HEK293 (cell line): ENCODE measurements around the gene CLCA1.

Experiments used
- CTCF ChIA-PET: fragments of 350-600 bp; formaldehyde crosslinking; extraction: SDS; loops from one replicate; lab custom pipeline; 2021; ENCODE audit warnings: antibody characterized with exemption; lab: Yijun Ruan, JAX
- POLR2A ChIA-PET: fragments of 300-600 bp; formaldehyde crosslinking; extraction: SDS; loops from one replicate; lab custom pipeline; 2020; ENCODE audit warnings: antibody characterized with exemption, inconsistent platforms; lab: Yijun Ruan, JAX
- H3K27ac ChIP-seq: fragments of 200-500 bp; sonication (Bioruptor generic); 2 replicates; pipeline ENCODE4 v1.5.1; 2014; ENCODE audit warnings: low read depth, low read length, control low read depth, inconsistent platforms; ENCODE audit errors: extremely low read depth
- H3K36me3 ChIP-seq, 2 experiments: fragments of 200-500 bp in 1 of 2; sonication (Bioruptor generic) in 1 of 2; 1 replicate in 1 of 2; 2 replicates in 1 of 2; pipeline ENCODE4 v1.5.1; 2014 to 2017; ENCODE audit warnings: inconsistent platforms in 2 of 2, low read length in 2 of 2; ENCODE audit not compliant: control insufficient read depth in 2 of 2, insufficient read depth in 1 of 2
- H3K4me1 ChIP-seq: fragments of 200-500 bp; sonication (Bioruptor generic); 2 replicates; pipeline ENCODE4 v1.5.1; 2014; ENCODE audit warnings: mild to moderate bottlenecking, low read length, inconsistent platforms; ENCODE audit not compliant: control insufficient read depth, insufficient read depth
- H3K4me3 ChIP-seq: 2 replicates; pipeline ENCODE4 v1.5.1; 2011; ENCODE audit warnings: low read depth, mild to moderate bottlenecking, control low read depth, low read length, moderate library complexity
- H3K9me3 ChIP-seq: fragments of 200-500 bp; sonication (Bioruptor generic); 2 replicates; pipeline ENCODE4 v1.5.1; 2014; ENCODE audit warnings: low read depth, low read length, inconsistent platforms; ENCODE audit not compliant: control insufficient read depth, insufficient read depth
- FEZF1 ChIP-seq: fragments of 450-650 bp; formaldehyde crosslinking; IDR thresholded peaks from 2 replicates; pipeline ENCODE4 v1.5.1; 2016; ENCODE audit warnings: missing biosample characterization, missing genetic modification characterization
- GLIS1 ChIP-seq: fragments of 450-650 bp; formaldehyde crosslinking; IDR thresholded peaks from 2 replicates; pipeline ENCODE4 v1.5.1; 2016; ENCODE audit warnings: missing biosample characterization, missing genetic modification characterization
- OVOL3 ChIP-seq: fragments of 450-650 bp; formaldehyde crosslinking; IDR thresholded peaks from 2 replicates; pipeline ENCODE4 v1.5.1; 2016; ENCODE audit warnings: missing biosample characterization, missing genetic modification characterization
- PRDM1 ChIP-seq: fragments of 450-650 bp; formaldehyde crosslinking; IDR thresholded peaks from 2 replicates; pipeline ENCODE4; 2016; ENCODE audit warnings: missing biosample characterization, missing genetic modification characterization
- SCRT1 ChIP-seq: fragments of 450-650 bp; formaldehyde crosslinking; IDR thresholded peaks from 2 replicates; pipeline ENCODE4 v1.5.1; 2016; ENCODE audit warnings: missing biosample characterization, missing genetic modification characterization, borderline replicate concordance
- YY2 ChIP-seq: fragments of 450-650 bp; formaldehyde crosslinking; IDR thresholded peaks from 2 replicates; pipeline ENCODE4 v1.5.1; 2016; ENCODE audit warnings: missing biosample characterization, missing genetic modification characterization
- ZBTB20 ChIP-seq: fragments of 450-650 bp; formaldehyde crosslinking; IDR thresholded peaks from 2 replicates; pipeline ENCODE4 v1.5.1; 2016; ENCODE audit warnings: missing biosample characterization, missing genetic modification characterization
- ZNF10 ChIP-seq: fragments of 450-650 bp; formaldehyde crosslinking; IDR thresholded peaks from 2 replicates; pipeline ENCODE4 v1.5.1; 2017; ENCODE audit warnings: missing biosample characterization, missing genetic modification characterization
- ZNF169 ChIP-seq: fragments of 450-650 bp; formaldehyde crosslinking; IDR thresholded peaks from 2 replicates; pipeline ENCODE4 v1.5.1; 2016; ENCODE audit warnings: missing biosample characterization, missing genetic modification characterization
- ZNF248 ChIP-seq: fragments of 450-650 bp; formaldehyde crosslinking; IDR thresholded peaks from 2 replicates; pipeline ENCODE4 v1.5.1; 2017; ENCODE audit warnings: missing biosample characterization, missing genetic modification characterization
- ZNF266 ChIP-seq: fragments of 450-650 bp; formaldehyde crosslinking; IDR thresholded peaks from 2 replicates; pipeline ENCODE4 v1.5.1; 2016; ENCODE audit warnings: missing biosample characterization, missing genetic modification characterization, low read depth
- ZNF354C ChIP-seq: fragments of 450-650 bp; formaldehyde crosslinking; IDR thresholded peaks from 2 replicates; pipeline ENCODE4 v1.5.1; 2016; ENCODE audit warnings: missing biosample characterization, missing genetic modification characterization, low read depth, borderline replicate concordance
- ZNF529 ChIP-seq: fragments of 450-650 bp; formaldehyde crosslinking; IDR thresholded peaks from 2 replicates; pipeline ENCODE4 v1.5.1; 2017; ENCODE audit warnings: missing genetic modification characterization, missing biosample characterization; ENCODE audit not compliant: insufficient replicate concordance
- ZNF585B ChIP-seq: fragments of 450-650 bp; formaldehyde crosslinking; IDR thresholded peaks from 2 replicates; pipeline ENCODE4 v1.5.1; 2016; ENCODE audit warnings: missing biosample characterization, missing genetic modification characterization
- ZNF596 ChIP-seq: fragments of 450-650 bp; IDR thresholded peaks from 2 replicates; pipeline ENCODE4 v1.5.0; 2018; ENCODE audit warnings: missing biosample characterization, mild to moderate bottlenecking, missing genetic modification characterization, moderate library complexity
- ZNF677 ChIP-seq: fragments of 450-650 bp; IDR thresholded peaks from 2 replicates; pipeline ENCODE4 v1.5.0; 2018; ENCODE audit warnings: missing biosample characterization, mild to moderate bottlenecking, missing genetic modification characterization, moderate library complexity
- ZSCAN23 ChIP-seq: fragments of 450-650 bp; formaldehyde crosslinking; IDR thresholded peaks from 2 replicates; pipeline ENCODE4 v1.5.1; 2016; ENCODE audit warnings: missing biosample characterization, missing genetic modification characterization
- TF ChIP-seq, protein P1 (sequence below): fragments of 450-650 bp; formaldehyde crosslinking; IDR thresholded peaks from 2 replicates; pipeline ENCODE4 v1.5.1; 2016; ENCODE audit warnings: missing biosample characterization, missing genetic modification characterization
- TF ChIP-seq, protein P2 (sequence below): fragments of 450-650 bp; formaldehyde crosslinking; IDR thresholded peaks from 2 replicates; pipeline ENCODE4 v1.5.1; 2016; ENCODE audit warnings: missing biosample characterization, missing genetic modification characterization
- TF ChIP-seq, protein P3 (sequence below): fragments of 450-650 bp; formaldehyde crosslinking; conservative IDR thresholded peaks from 2 replicates; pipeline ENCODE4 v1.5.1; 2016; ENCODE audit warnings: low read depth, missing biosample characterization, missing genetic modification characterization

CLCA1 gene

DNA sequence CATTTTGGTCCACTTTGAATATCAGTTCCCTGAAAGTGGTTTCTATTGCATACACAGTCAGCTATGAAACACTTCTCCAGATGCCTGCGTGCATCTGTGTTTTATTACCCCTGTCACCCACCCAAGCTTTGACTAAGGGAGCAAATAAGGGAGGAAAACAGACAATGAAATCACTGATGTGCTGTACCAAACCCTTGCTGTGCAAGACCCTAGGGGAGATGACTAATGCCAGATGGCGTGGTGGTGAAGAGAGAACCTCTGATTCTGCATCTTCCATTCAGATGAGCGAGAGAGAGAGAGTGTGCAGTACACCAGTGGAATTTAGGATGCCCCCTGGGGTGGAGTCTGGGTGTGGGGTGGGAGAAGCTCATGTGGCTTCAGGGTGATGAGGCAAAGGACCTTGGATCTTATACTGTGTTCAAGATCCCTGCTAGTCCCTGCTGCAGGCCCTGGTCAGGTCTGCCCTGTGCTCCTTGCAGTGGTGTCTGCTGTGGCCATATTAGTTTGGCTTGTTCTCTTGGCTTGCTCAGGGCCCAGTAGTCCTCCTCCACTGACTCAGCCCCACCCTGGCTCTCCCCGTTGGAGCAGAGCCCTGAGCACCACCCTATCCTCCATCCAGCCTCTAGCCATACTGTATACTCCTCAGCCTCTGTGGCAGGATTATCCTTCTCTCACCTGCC lies 18.5 kb downstream of the CLCA1 start (continued):
- TF ChIP-seq, protein P1, sequence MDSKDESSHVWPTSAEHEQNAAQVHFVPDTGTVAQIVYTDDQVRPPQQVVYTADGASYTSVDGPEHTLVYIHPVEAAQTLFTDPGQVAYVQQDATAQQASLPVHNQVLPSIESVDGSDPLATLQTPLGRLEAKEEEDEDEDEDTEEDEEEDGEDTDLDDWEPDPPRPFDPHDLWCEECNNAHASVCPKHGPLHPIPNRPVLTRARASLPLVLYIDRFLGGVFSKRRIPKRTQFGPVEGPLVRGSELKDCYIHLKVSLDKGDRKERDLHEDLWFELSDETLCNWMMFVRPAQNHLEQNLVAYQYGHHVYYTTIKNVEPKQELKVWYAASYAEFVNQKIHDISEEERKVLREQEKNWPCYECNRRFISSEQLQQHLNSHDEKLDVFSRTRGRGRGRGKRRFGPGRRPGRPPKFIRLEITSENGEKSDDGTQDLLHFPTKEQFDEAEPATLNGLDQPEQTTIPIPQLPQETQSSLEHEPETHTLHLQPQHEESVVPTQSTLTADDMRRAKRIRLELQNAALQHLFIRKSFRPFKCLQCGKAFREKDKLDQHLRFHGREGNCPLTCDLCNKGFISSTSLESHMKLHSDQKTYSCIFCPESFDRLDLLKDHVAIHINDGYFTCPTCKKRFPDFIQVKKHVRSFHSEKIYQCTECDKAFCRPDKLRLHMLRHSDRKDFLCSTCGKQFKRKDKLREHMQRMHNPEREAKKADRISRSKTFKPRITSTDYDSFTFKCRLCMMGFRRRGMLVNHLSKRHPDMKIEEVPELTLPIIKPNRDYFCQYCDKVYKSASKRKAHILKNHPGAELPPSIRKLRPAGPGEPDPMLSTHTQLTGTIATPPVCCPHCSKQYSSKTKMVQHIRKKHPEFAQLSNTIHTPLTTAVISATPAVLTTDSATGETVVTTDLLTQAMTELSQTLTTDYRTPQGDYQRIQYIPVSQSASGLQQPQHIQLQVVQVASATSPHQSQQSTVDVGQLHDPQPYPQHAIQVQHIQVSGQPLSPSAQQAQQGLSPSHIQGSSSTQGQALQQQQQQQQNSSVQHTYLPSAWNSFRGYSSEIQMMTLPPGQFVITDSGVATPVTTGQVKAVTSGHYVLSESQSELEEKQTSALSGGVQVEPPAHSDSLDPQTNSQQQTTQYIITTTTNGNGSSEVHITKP, result no peak
- TF ChIP-seq ZNF529 (tag by site-specific recombination) (no peak), YY2 (tag by site-specific recombination) (no peak), ZBTB20 (no peak)

DNA sequence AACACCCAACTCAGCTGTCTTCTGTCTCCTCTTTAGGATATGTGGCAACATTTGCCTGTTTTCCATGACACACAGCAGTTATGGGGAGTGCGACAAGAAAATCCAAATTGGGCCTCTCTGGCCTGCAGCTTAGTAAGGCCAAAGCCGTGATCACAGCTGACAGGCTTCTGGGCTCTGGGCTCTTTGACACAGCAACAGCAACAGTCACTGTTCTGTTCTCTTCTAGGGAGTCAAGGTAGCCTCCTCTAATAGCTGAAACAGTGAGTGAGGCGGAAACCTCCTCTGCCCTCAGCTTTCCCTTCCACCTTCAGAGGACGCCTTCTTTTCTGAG lies 19.0 kb downstream of the CLCA1 start:
- Histone ChIP-seq H3K4me3 (no peak overlapping the region), H3K27ac (no peak overlapping the region), H3K4me1 (no peaks in the 10 kb centered on the region), H3K9me3 (no peaks in the 10 kb centered on the region), H3K36me3 (no peaks in the 10 kb centered on the region)
- TF ChIP-seq ZNF677, result no peak
- no peak for TF ChIP-seq ZNF266 (tag by site-specific recombination)
- no peak for TF ChIP-seq PRDM1 (tag by site-specific recombination)
- TF ChIP-seq, protein P2, sequence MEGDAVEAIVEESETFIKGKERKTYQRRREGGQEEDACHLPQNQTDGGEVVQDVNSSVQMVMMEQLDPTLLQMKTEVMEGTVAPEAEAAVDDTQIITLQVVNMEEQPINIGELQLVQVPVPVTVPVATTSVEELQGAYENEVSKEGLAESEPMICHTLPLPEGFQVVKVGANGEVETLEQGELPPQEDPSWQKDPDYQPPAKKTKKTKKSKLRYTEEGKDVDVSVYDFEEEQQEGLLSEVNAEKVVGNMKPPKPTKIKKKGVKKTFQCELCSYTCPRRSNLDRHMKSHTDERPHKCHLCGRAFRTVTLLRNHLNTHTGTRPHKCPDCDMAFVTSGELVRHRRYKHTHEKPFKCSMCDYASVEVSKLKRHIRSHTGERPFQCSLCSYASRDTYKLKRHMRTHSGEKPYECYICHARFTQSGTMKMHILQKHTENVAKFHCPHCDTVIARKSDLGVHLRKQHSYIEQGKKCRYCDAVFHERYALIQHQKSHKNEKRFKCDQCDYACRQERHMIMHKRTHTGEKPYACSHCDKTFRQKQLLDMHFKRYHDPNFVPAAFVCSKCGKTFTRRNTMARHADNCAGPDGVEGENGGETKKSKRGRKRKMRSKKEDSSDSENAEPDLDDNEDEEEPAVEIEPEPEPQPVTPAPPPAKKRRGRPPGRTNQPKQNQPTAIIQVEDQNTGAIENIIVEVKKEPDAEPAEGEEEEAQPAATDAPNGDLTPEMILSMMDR, result no peak
- no peak for TF ChIP-seq ZSCAN23
- TF ChIP-seq, protein P3, sequence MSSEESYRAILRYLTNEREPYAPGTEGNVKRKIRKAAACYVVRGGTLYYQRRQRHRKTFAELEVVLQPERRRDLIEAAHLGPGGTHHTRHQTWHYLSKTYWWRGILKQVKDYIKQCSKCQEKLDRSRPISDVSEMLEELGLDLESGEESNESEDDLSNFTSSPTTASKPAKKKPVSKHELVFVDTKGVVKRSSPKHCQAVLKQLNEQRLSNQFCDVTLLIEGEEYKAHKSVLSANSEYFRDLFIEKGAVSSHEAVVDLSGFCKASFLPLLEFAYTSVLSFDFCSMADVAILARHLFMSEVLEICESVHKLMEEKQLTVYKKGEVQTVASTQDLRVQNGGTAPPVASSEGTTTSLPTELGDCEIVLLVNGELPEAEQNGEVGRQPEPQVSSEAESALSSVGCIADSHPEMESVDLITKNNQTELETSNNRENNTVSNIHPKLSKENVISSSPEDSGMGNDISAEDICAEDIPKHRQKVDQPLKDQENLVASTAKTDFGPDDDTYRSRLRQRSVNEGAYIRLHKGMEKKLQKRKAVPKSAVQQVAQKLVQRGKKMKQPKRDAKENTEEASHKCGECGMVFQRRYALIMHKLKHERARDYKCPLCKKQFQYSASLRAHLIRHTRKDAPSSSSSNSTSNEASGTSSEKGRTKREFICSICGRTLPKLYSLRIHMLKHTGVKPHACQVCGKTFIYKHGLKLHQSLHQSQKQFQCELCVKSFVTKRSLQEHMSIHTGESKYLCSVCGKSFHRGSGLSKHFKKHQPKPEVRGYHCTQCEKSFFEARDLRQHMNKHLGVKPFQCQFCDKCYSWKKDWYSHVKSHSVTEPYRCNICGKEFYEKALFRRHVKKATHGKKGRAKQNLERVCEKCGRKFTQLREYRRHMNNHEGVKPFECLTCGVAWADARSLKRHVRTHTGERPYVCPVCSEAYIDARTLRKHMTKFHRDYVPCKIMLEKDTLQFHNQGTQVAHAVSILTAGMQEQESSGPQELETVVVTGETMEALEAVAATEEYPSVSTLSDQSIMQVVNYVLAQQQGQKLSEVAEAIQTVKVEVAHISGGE, result no peak
- no peak for TF ChIP-seq SCRT1 (tag by site-specific recombination)
- TF ChIP-seq ZNF10 (tag by site-specific recombination), result no peak
- no peak for TF ChIP-seq OVOL3 (tag by site-specific recombination)
- no peak for TF ChIP-seq ZNF169
- TF ChIP-seq ZNF354C, result no peak
- no peak for TF ChIP-seq ZNF596 (tag by site-specific recombination)
- TF ChIP-seq FEZF1 (tag by site-specific recombination), result no peak
- no peak for TF ChIP-seq ZNF248 (tag by site-specific recombination)
- TF ChIP-seq ZNF585B (tag by site-specific recombination), result no peak
- TF ChIP-seq GLIS1, result no peak
- ChIA-PET CTCF (interaction anchor here (5.0 kb wide), 1 partner anchor 12 kb away, joined by 25 read pairs; no protein-coding TSS in a partner anchor), POLR2A (no interaction called here)
